Cardiac muscle cell (in vitro differentiated cells and primary cell): Measurements from ENCODE around the gene LHFPL4. TPM values are rescaled to one million over a fixed set of nuclear protein-coding genes. Genes with fewer than 3 reads are reported as not detected.

Experiments
- DNase-seq, 2 donors: peaks; one replicate each; pipeline versions ENCODE4 v3.0.0 to v3.0.0-alpha.2; 2010 to 2017; ENCODE audit warnings: low read depth in 1 of 2, low spot score in 1 of 2
- H3K27ac ChIP-seq: fragments of 200-600 bp; sonication (generic); 2 replicates; pipeline ENCODE4 v1.5.1; 2016
- H3K27me3 ChIP-seq: fragments of 200-600 bp; sonication (generic); 2 replicates; pipeline ENCODE4 v1.6.0; 2016; ENCODE audit warnings: control low read depth
- H3K36me3 ChIP-seq: fragments of 200-600 bp; sonication (generic); 2 replicates; pipeline ENCODE4 v1.5.1; 2016; ENCODE audit warnings: control low read depth
- H3K4me1 ChIP-seq: fragments of 200-600 bp; sonication (generic); 2 replicates; pipeline ENCODE4 v1.8.1; 2017; ENCODE audit warnings: low read depth, mild to moderate bottlenecking, mixed run types
- H3K4me3 ChIP-seq: fragments of 200-600 bp; sonication (generic); 2 replicates; pipeline ENCODE4 v1.5.1; 2016; ENCODE audit warnings: mild to moderate bottlenecking
- H3K9me3 ChIP-seq: fragments of 200-600 bp; sonication (generic); 2 replicates; pipeline ENCODE4 v1.5.1; 2017; ENCODE audit warnings: low read depth, mild to moderate bottlenecking, control low read depth
- polyA plus RNA-seq: library from polyadenylated mRNA; unstranded; fragments of >200 nt; fragmentation: Nextera tagmentation; extraction: Ambion mirVana; gene quantifications from 2 replicates; pipeline ENCODE4 v1.2.1, GENCODE V29; 2016
- total RNA-seq: library from RNA; depleted of rRNA; stranded (reverse); fragments of >200 nt; gene quantifications from 2 replicates; pipeline ENCODE4 v1.2.3, GENCODE V29; 2016
- TF ChIP-seq, protein P1 (sequence below): IDR thresholded peaks from 2 replicates; pipeline ENCODE4 v1.5.1; 2012; ENCODE audit warnings: low read depth, mild to moderate bottlenecking, low read length

LHFPL4 gene
- total and polyA plus RNA-seq, 2 experiments from 2014 or later: 0.24 TPM; not detected in 1

DNA sequence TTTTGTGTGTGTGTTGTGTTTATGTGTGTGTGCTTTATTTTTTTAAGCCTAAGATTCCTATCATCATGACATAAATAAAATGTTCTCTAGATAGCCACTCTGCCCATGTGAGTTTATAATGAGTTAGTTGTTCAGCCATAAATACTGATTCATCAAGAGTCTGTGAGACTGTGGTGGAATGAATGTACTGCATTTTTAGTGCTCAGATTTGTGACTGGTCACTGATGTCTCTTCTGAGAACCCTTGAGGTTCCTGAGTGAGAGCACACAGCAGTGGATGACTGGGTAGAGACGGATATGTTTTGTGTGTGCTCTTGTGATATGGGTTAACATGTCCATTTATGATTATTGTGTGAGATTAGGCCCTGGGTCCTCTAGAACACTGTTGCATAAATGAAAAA, 105.0 kb downstream of the LHFPL4 start:
- Histone ChIP-seq H3K4me3 (no peak overlapping the region), H3K4me1 (no peaks in the 10 kb centered on the region), H3K9me3 (no peaks in the 10 kb centered on the region), H3K36me3 (peaks cover 93% of the 10 kb centered on the region), H3K27ac (no peak overlapping the region), H3K27me3 (no peaks in the 10 kb centered on the region)
- no peak for DNase-seq
- TF ChIP-seq, protein P1, sequence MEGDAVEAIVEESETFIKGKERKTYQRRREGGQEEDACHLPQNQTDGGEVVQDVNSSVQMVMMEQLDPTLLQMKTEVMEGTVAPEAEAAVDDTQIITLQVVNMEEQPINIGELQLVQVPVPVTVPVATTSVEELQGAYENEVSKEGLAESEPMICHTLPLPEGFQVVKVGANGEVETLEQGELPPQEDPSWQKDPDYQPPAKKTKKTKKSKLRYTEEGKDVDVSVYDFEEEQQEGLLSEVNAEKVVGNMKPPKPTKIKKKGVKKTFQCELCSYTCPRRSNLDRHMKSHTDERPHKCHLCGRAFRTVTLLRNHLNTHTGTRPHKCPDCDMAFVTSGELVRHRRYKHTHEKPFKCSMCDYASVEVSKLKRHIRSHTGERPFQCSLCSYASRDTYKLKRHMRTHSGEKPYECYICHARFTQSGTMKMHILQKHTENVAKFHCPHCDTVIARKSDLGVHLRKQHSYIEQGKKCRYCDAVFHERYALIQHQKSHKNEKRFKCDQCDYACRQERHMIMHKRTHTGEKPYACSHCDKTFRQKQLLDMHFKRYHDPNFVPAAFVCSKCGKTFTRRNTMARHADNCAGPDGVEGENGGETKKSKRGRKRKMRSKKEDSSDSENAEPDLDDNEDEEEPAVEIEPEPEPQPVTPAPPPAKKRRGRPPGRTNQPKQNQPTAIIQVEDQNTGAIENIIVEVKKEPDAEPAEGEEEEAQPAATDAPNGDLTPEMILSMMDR: no peak

Other genes starting within 250 kb of the LHFPL4 start
- gene THUMPD3, start 190.8 kb downstream of the LHFPL4 start, total RNA-seq: 24.5 and 43.5 TPM in 2 replicates
- 33.6 and 37.7 TPM in 2 replicates for gene THUMPD3, start 190.8 kb downstream of the LHFPL4 start, polyA plus RNA-seq
- gene SETD5, start 156.2 kb downstream of the LHFPL4 start, total RNA-seq: 107 and 275 TPM in 2 replicates
- 176 and 306 TPM in 2 replicates for gene SETD5, start 156.2 kb downstream of the LHFPL4 start, polyA plus RNA-seq
- 19.2 and 28.7 TPM in 2 replicates for gene MTMR14, start 95.7 kb upstream of the LHFPL4 start, total RNA-seq
- gene MTMR14, start 95.7 kb upstream of the LHFPL4 start, polyA plus RNA-seq: 30.7 and 43.9 TPM in 2 replicates
- gene CPNE9, start 150.0 kb upstream of the LHFPL4 start, total RNA-seq: not detected in 2 replicates
- 0.06 TPM in 1 of 2 replicates, not detected in the other for gene CPNE9, start 150.0 kb upstream of the LHFPL4 start, polyA plus RNA-seq
- gene BRPF1, start 177.9 kb upstream of the LHFPL4 start, total RNA-seq: 15.7 and 17.3 TPM in 2 replicates
- 11.1 and 11.4 TPM in 2 replicates for gene BRPF1, start 177.9 kb upstream of the LHFPL4 start, polyA plus RNA-seq
- 30.7 and 32.1 TPM in 2 replicates for gene OGG1, start 196.1 kb upstream of the LHFPL4 start, total RNA-seq
- gene OGG1, start 196.1 kb upstream of the LHFPL4 start, polyA plus RNA-seq: 34.5 and 45.9 TPM in 2 replicates
- gene CAMK1, start 216.1 kb upstream of the LHFPL4 start, total RNA-seq: 23.7 and 24.6 TPM in 2 replicates
- gene CAMK1, start 216.1 kb upstream of the LHFPL4 start, polyA plus RNA-seq: 20.4 and 29.1 TPM in 2 replicates
- 137 and 141 TPM in 2 replicates for gene TADA3, start 238.7 kb upstream of the LHFPL4 start, total RNA-seq
- 91.3 and 97.2 TPM in 2 replicates for gene TADA3, start 238.7 kb upstream of the LHFPL4 start, polyA plus RNA-seq
- 114 and 136 TPM in 2 replicates for gene ARPC4, start 239.3 kb upstream of the LHFPL4 start, total RNA-seq
- gene ARPC4, start 239.3 kb upstream of the LHFPL4 start, polyA plus RNA-seq: 111 and 138 TPM in 2 replicates